GM12801 (cell line): ENCODE data around the gene BRIP1.

Source experiments
- CTCF ChIP-seq: IDR thresholded peaks from one replicate; pipeline ENCODE4 v1.5.1; 2011; ENCODE audit warnings: control low read depth; ENCODE audit not compliant: insufficient read length; ENCODE audit errors: extremely low read depth

Gene BRIP1

GRCh38 chr17:61786088-61786487 is 77.2 kb downstream of the BRIP1 start:
- no peak for TF ChIP-seq CTCF

- no peak for TF ChIP-seq CTCF
These were observed 78.8 kb downstream of the BRIP1 start for GRCh38 chr17:61784510-61784909.

- TF ChIP-seq CTCF, result no peak
These were observed 79.6 kb downstream of the BRIP1 start for GRCh38 chr17:61783556-61784304.

- TF ChIP-seq CTCF, result no peak
These were observed 80.2 kb downstream of the BRIP1 start for GRCh38 chr17:61783120-61783519.

- TF ChIP-seq CTCF, result no peak
These were observed 80.6 kb downstream of the BRIP1 start for GRCh38 chr17:61782683-61783082.

GRCh38 chr17:61775364-61775763 is 88.0 kb downstream of the BRIP1 start:
- no peak for TF ChIP-seq CTCF

GRCh38 chr17:61774724-61775123 is 88.6 kb downstream of the BRIP1 start:
- no peak for TF ChIP-seq CTCF
